Stimulated activated CD4-positive, alpha-beta T cell treated with anti-CD3 and anti-CD28 coated beads, Interleukin-4, amount 100 ng/mL, for 24 hours (primary cell): ENCODE results near the gene SHMT1.
A peak's percentile ranks its signal among the peaks of the same experiment; 100 is the strongest.
"Not testable (repeated sequence)": the region's sequence is repeated elsewhere in the genome, so short reads cannot be mapped to it uniquely, and the experiment has no call there.

Experiments used
- DNase-seq: peaks from one replicate; pipeline ENCODE4 v3.0.0-alpha.2; 2020

Gene SHMT1

DNA sequence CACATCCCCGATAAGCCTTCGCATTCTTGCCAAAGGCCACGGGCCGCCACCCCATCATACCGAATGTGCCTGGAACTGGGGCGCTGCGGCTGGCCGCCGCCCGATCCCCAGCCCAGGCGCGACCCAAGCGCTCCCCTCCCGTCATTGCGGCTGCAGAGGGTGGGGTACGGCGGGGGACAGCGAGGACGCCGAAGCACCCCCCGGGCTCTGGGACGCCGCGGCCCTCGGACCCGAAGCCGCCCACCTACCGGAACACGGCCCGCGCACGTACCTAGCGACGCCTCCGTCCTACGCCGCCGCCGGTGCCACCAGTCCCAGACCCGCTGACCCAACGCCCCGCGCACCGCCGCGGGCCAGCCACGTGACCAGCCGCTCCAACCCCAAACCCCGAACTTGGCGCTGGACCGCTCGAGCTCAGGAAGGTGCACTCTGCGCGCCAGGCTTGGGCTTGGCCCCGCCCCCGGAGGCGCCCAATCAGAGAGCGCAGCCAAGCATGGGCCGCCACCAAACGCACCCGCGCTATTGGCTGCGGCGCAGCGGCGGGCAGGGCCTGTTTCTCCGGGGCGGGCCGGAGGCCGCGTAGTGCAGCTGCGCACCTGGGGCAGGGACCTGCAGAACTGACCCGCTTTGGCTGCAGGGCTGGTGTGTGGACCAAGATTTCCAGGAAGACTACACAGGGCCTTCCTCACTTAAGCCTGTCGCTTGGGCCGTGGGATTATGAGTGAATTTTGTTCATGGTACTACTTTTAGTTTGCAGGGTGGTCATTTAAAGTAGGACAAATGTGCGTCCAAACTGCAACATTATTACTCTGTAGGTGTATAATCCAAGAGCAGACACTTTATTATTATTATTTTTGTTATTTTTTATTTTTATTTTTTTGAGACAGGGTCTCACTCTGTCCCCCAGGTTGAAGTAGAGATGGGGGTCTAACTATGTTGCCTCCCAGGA, at the start of gene SHMT1:
TSS of gene SHMT1 (minus strand) at position 450 of the 949 bp plus-strand sequence. CDS start 7,569 bp downstream, outside the sequence.
- peak; percentile 91 for DNase-seq

DNA sequence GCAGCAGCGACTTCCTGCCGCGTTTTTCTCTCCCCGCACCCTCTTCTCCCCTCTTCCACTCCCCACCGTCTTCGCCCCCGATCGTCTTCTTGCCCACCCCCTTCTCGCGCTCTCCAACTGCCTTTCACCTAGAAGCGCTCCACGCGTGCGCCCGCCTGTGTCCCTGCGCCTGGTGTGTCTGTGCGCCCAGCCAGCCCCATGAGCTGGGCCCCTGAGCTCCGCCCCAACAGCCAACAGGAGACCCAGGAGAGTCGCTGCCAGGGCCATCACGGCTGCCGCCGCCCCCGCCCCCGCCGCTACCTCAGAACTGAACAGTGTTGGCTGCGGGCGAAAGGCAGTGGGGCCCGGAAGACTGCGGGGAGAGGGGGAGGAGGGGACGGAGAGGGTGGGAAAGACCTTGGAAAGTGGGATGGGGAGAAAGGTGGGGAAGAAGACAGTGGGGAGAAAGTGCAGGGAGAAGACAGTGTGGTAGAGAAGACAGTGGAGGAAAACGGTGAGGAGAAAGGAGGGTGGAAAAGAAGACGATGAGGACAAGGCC, 48.7 kb upstream of the SHMT1 start:
- DNase-seq, result not testable (repeated sequence)

DNA sequence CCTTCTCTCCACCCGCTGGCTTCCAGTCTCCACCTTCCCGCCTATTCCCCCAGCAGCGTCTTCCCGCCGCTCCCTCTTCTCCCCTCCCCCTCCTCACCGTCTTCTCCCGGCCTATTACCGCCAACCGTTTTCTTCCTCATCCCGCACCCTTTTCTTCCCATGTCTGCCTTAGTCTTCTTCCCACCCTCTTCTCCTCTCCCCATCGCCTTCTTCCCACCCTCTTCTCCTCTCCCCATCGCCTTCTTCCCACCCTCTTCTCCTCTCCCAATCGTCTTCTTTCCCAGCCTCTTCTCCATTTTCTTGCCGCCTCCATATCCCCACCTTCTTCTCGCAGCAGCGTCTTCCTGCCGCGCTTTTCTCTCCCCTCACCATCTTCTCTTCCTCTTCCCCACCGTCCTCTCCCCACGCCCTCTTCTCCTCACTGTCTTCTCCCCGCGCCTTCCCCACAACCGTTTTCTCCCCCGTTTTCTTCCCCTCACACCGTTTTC, 48.1 kb upstream of the SHMT1 start:
- peak; percentile 18 for DNase-seq

DNA sequence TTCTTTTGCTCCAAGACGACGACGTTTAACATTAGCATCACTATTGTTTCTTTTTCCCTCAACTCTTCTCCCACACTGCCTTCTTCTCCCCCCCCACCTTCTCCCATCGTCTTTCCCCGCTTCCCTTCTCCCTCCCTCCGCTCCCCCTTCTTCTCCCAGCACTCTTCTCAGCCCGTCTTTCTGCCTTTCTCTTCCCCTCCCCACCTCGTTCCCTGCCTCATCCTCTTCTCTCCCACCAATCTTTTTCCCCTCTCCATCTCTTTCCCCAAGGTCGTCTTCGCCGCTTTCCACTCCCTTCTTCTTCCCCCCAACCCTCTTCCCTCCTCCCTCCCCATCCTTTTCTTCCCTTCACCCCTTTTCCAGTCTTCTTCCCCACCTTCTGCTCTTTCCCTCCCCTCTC, 47.4 kb upstream of the SHMT1 start:
- not testable (repeated sequence) for DNase-seq

DNA sequence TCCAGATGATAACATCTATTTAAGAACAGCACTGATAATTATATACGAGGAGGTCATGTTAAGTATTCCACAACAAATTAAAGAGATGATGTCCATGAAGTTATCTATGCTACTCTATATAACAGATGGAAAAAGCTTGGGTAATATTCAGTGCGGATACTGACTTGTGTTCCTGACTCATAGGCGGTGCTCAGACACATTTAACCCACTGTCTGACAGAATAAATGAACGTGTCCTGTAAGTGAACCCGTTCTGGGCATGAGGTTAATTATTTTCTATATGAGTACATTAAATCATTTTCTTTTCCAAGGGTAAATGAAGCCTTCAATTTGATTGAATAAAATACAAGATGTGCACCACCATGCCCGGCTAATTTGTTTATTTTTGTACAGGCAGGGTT, 46.0 kb upstream of the SHMT1 start:
- DNase-seq, result not testable (repeated sequence)

DNA sequence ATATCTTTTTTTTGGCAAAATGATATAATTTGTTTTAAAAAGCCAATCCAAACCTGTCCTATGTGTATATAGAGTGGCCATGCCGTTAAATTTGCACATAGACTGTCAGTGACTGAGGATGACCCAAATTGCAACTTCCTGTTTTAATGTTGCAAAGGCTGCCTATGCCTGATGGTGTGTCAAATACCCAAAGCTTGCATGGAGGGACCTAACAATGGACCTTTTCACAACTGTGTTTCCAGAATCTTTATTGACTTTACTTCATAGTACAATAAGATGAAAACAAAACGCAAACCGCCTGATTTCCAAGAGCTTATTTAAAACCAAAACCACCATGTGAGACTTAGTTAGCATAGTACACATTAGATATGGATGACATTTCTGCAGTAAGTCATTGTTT, 45.6 kb upstream of the SHMT1 start:
- not testable (repeated sequence) for DNase-seq

DNA sequence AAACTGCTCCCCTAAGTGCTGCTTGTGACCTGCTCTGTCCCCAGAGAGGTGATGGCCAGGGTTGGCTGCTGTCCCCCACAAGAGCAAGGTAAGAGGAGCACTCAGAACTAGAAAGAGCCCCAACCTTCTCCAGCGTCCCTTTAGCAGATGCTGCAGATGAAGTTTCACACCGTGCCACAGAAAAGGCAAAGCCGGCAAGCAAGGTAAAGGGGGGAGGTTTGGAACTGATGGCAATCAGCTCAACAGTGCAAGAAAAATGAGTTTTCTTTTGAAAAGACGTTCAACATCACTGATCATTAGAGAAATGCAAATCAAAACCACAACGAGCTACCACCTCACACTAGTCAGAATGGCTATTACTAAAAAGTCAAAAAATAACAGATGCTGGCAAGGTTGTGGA, 40.3 kb upstream of the SHMT1 start:
- DNase-seq, result not testable (repeated sequence)

DNA sequence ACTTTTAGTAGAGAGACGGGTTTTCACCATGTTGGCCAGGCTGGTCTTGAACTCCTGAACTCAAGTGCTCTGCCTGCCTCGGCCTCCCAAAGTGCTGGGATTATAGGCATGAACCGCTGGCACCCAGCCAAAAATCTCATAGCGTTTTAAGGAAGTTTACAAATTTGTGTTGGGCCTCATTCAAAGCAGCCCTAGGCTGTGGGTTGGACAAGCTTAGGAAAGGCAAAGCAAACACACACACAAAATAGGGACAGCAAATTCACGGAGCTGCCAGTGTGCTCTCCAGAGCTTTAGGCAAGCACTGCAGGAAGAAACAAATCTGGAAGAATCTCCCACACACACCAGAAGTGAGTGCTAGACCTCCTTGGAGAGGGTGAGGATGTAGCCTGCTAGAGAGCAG, 39.8 kb upstream of the SHMT1 start:
- DNase-seq, result not testable (repeated sequence)

DNA sequence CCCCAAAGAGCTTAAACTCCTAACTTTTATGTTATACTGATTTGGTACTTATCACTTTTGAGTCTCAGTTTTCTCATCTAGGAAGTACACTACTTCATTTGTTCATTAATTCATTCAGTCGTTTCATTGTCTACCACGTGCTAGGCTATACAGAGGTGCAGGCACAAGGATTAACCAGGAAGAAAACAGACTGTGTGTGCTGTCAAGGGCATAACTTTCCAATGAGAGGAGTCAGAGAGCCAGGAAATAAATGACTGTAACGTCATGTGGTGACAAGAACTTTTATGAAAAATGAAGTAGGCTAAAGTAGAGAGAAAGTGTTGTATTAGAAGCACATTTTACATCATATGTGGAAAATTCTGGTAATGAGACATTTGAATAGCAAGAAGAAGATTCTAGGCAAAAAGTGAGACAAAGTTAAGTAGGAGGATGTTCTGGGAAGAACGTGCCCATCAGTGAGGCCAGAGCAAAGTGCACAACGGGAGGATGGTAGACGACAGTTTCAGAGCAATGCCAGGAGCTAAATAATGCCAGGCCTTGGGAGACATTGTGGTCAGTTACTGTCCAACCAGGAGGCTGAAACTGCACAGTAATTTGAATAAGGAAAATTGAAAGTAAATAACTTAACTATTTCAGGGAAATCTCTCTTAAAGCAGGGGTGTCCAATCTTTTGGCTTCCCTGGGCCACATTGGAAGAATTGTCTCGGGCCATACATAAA, 38.7 kb upstream of the SHMT1 start:
- DNase-seq, result not testable (repeated sequence)

DNA sequence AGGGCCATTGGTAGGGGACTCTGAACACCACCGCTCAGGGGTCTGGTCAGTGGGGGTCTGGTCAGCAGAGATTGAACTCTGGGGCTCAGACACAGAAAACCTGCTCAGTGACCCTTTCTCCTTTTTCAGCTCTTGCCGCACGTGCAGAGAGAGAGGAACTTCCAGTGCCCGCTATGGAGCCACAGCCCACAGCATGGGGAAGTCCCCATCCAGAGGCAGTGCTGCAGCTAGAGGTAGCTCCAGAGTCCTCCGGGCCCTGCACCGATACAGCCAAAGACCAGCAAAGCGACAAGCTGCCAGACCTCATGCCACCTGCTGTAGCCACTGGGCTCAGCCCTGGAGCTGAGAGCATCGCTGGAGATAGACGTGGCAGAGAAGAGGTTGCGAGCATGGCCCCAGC, 25.4 kb upstream of the SHMT1 start:
- not testable (repeated sequence) for DNase-seq

DNA sequence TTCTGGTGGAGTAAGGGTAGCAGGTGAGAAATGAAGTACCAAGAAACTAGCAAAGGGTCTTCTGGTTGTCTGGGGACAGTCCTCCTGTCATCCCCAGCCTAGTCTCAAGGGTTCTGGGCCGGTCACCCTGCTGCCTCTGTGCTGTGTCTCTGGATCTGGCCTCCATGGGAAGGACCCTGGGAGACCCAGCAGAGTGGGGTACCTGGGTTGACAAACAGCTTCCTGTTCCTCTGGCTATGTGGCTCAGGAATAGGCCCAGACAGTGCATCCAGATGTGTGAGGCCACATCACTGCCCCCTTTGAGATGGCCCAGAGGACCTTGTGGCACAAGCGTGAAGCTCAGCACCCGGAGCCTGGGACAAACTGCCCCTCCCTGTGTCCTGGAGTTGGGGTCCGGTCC, 24.9 kb upstream of the SHMT1 start:
- DNase-seq, result not testable (repeated sequence)

DNA sequence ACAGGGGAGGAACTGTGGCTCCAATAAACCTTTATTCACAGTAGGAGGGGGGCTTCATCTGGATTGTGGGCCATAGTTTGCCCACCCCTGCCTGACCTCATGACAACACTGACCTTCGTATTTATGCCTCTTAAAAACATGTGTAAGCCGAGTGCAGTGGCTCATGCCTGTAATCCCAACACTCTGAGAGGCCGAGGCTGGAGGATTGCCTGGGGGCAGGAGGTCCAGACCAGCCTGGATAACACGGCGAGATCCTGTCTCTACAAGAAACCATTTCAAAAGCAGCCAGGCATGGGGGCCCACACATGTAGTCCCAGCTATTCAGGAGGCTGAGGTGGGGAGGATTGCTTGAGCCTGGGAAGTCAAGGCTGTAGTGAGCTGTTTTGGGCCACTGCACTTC, 24.2 kb upstream of the SHMT1 start:
- not testable (repeated sequence) for DNase-seq

DNA sequence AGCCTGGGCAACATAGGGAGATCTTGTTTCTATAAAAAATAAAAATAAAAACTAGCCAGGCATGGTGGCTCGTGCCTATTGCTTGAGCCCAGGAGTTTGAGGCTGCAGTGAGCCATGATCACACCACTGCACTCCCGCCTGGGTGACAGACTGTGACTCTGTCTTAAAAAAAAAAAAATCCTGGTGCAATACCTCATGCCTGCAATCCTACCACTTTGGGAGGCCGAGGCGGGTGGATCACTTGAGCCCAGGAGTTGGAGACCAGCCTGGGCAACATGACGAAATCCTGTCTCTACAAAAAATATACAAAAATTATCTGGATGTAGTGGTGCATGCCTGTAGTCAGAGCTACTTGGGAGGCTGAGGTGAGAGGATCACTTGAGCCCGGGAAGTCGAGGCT, 20.9 kb upstream of the SHMT1 start:
- DNase-seq, result not testable (repeated sequence)

DNA sequence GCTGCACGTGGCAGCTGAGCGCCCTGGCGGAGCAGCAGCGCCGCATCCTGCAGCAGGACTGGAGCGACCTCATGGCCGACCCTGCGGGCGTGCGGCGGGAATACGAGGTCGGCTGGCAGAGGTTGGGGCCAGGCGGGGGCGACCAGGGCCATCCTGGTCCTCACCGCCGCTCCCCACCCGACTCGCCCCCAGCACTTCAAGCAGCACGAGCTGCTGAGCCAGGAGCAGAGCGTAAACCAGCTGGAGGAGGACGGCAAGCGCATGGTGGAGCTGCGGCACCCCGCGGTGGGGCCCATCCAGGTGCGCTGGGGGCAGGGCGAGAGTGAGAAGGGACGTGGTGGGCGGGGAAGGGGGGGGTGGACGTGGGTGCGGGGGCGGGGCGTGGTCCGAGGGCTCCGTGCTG, 19.7 kb upstream of the SHMT1 start:
- DNase-seq, result peak; percentile 6

DNA sequence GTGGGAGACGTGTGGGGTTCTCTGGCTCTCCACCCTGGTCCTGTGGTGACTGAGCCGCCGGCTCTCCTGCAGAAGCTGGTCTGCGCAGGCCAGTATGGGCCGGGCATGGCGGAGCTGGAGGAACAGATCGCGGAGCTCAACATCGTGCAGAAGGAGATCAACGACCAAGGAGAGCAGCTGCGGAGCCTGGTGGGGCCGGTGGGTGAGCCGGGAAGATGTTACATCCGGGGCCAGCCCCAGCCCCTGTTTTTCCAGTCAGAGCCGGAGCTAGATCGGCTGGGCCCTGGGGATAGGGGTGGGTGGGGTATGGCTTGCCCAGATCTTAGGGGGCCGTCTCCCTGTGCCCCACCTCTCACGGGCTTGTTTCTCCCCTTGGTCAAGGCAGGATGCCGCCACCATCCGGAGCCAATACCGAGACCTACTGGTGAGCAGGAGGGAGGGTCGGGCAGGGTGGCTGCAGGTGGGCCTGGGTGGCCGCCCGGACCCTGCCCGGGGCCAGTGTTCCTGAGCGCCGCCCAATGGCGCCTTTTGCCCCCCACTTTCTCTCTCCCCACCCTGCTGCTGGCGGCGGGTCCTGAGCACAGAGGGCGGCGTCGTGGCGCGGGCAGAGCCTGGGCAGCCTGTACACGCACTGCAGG, 19.2 kb upstream of the SHMT1 start:
- no peak for DNase-seq

DNA sequence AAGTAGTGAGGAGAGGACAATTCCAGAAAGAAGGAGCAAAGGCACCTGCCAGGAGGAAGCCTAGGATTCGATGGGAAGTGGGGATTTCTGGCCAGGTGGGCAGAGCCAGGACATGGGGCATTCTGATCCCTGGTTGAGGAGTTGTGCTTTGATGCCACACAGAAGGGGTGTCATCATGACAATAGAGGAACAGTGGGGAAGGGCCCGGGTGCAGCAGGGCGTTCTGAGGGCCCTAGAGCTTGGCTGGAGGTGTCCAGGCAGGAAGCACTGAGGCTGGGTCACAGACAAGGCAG, 18.5 kb upstream of the SHMT1 start:
- no peak for DNase-seq

DNA sequence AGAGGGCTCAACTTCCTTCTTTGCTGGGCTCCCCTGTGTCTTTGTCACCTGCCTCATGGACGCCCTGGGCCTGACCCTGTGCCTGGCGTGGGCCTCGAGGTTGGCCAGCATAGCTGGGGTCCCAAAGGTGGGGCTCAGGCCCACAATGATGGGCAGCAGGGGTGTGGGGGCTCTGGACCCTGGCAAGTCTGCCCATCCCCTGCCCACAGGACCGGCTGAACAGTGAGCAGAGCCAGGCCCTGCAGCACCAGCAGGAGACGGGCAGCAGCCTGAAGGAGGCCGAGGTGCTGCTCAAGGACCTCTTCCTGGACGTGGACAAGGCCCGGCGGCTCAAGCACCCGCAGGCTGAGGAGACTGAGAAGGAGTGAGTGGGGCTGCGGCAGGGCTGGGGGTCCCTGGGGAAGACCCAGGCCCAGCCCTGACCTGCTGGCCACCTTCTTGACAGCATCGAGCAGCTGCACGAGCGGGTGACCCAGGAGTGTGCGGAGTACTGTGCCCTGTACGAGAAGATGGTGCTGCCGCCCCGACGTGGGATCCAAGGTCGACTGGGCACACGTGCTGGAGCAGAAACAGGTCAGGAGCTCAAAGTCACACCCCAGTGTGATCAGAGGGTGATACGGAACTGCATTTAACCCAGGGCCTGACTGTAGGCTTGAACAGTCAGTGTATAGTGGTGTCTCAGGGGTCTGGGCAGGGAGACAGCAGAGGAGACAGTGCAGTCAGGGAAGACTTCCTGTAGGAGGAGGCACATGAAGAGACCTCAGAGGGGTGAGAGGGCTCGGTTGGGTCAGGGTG, 18.0 kb upstream of the SHMT1 start:
- no peak for DNase-seq

DNA sequence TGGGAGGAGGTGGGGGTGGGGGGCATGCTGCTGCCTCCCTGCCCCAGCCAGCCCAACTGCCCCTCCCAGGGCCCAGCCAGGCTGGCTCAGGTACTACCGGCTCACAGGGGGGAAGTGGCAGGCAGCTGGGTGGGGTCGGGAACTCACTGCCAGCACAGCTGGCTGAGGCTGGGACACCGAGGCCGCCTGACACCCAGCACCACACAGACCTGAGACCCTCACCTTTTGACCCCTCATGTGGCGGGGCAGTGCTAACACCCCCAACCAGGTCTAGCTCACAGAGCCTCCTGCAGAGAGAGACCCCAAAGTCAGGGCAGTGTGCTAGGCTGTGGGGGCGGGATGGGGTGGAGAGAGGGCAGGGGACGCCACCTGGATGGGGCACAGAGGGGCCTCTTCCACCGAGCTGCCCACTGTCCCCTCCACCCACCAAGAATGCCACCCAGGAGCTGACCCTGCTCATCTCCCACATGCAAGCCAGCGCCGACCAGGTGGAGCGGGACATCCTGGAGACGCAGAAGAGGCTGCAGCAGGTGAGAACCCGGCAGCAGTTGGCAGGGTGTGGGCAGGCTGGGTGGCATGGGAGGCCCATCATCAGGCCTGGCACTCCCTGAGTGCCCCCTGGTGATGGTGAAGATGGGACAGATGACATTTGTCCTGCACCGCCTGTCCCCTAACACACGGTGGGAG, 17.3 kb upstream of the SHMT1 start:
- DNase-seq, result no peak

DNA sequence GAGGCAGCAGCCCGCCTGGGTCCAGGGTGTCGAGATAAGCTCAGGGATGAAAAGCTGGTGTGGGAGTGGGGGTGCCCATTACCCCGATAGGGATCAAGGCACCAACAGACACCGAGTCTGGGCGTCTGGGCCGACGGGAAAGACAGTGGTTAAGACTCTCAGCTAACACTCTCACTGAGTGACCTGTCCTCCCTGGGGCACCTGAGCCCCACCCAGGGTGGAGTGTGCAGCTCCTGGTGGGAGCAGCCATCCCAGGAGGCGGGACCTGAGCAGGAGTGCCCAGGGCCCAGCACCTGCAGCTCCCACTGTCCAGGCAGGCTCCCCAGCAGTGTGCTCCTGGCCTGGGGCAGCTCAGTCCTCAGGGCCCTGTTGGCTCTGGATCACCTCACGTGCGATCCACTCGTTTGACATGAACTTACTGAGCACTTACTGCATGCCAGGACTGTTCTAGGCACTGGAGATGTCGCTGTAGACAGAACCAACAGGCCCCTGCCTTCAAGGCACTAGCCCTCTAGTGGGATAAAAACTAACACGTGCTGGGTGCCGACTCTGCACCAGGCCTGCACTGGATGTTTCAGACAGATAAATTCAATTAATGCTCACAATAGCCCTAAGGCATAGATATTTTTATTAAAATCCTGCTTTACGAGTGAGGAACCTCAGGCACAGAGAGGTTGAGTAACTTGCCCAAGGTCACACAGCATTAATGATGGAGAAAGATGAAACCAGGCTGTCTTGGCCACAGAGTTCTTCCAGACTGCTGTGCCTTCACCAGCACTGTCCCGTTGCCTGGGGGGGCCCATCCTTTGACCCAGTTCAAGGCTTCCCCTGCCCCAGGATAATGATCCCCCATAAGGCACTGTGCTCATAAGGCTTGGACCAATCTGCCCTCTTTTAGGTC, 16.1 kb upstream of the SHMT1 start:
- DNase-seq, result no peak

DNA sequence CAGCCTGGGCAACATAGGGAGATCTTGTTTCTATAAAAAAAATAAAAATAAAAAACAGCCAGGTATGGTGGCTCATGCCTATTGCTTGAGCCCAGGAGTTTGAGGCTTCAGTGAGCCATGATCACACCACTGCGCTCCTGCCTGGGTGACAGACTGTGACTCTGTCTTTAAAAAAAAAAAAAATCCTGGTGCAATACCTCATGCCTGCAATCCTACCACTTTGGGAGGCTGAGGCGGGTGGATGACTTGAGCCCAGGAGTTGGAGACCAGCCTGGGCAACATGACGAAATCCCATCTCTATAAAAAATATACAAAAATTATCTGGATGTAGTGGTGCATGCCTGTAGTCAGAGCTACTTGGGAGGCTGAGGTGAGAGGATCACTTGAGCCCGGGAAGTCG, 15.3 kb upstream of the SHMT1 start:
- not testable (repeated sequence) for DNase-seq

DNA sequence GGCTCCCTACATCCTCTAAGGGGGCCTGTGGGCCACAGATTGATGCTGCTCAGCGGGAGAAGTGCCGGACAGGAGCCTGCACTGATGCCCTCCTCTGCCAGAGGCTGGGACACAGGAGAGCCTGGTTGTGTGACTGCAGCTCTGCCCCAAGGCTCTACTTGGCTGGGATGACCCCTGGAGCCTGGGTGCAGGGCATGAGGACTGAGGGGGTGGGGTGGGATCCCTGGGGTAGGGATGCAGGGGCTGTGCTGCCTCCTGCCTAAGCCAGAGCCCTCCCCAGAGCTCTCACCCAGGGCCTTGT, 14.8 kb upstream of the SHMT1 start:
- no peak for DNase-seq
